CD4-positive, CD25-positive, alpha-beta regulatory T cell (primary cell): ENCODE data around the gene GRHPR. TPM values are rescaled to one million over a fixed set of nuclear protein-coding genes. Genes with fewer than 3 reads are reported as not detected.

Experiments
- ATAC-seq, 2 donors: fragments of 150-1000 bp; cut with Tn5 transposase; one replicate each; pipeline ENCODE4 v1.10.0; 2021; ENCODE audit warnings: low read depth in 2 of 2, moderate number of reproducible peaks in 2 of 2, moderate library complexity in 1 of 2
- DNase-seq, 3 donors: peaks; one replicate each; pipeline versions ENCODE4 v3.0.0 to v3.0.0-alpha.2; 2012 to 2022; ENCODE audit warnings: mixed read lengths in 1 of 3
- H3K27ac ChIP-seq: one replicate; pipeline ENCODE4 v1.7.0; 2013; ENCODE audit warnings: mild to moderate bottlenecking, low read length; ENCODE audit not compliant: insufficient read depth, poor library complexity, severe bottlenecking
- H3K27me3 ChIP-seq: one replicate; pipeline ENCODE4 v1.7.0; 2013; ENCODE audit warnings: low read length; ENCODE audit not compliant: control insufficient read depth, insufficient read depth
- H3K36me3 ChIP-seq: one replicate; pipeline ENCODE4 v1.7.0; 2013; ENCODE audit warnings: mild to moderate bottlenecking, low read length, moderate library complexity; ENCODE audit not compliant: control insufficient read depth, insufficient read depth
- H3K4me1 ChIP-seq: 2 replicates; pipeline ENCODE4 v1.7.0; 2013; ENCODE audit warnings: mild to moderate bottlenecking, low read length; ENCODE audit not compliant: insufficient read depth, control insufficient read depth, poor library complexity, severe bottlenecking
- H3K4me3 ChIP-seq: one replicate; pipeline ENCODE4 v1.7.0; 2013; ENCODE audit warnings: low read depth, mild to moderate bottlenecking, low read length, moderate library complexity
- H3K9me3 ChIP-seq, 2 experiments: 1 replicate in 1 of 2; 2 replicates in 1 of 2; pipeline ENCODE4 v1.7.0; 2013; ENCODE audit warnings: low read length in 2 of 2, mild to moderate bottlenecking in 1 of 2, moderate library complexity in 1 of 2; ENCODE audit not compliant: control insufficient read depth in 2 of 2
- H3K27ac Mint-ChIP-seq, 3 donors: one replicate each; pipeline ENCODE4 v1.8.0; 2020 to 2022; ENCODE audit warnings: mild to moderate bottlenecking in 3 of 3, mixed read lengths in 3 of 3, moderate library complexity in 2 of 3
- H3K27me3 Mint-ChIP-seq: one replicate; pipeline ENCODE4 v1.8.0; 2022; ENCODE audit warnings: mild to moderate bottlenecking, mixed read lengths
- H3K36me3 Mint-ChIP-seq: one replicate; pipeline ENCODE4 v1.8.0; 2020; ENCODE audit warnings: mixed read lengths
- H3K4me1 Mint-ChIP-seq, 4 donors: one replicate each; pipeline ENCODE4 v1.8.0; 2020 to 2022; ENCODE audit warnings: mixed read lengths in 4 of 4, mild to moderate bottlenecking in 1 of 4
- H3K4me3 Mint-ChIP-seq, 4 donors: one replicate each; pipeline ENCODE4 v1.8.0; 2020 to 2022; ENCODE audit warnings: mild to moderate bottlenecking in 4 of 4, mixed read lengths in 4 of 4, moderate library complexity in 3 of 4
- H3K9me3 Mint-ChIP-seq, 7 donors: one replicate each; pipeline ENCODE4 v1.8.0; 2020 to 2022; ENCODE audit warnings: mixed read lengths in 7 of 7, mild to moderate bottlenecking in 3 of 7, moderate library complexity in 2 of 7
- polyA plus RNA-seq, 4 donors: library from polyadenylated mRNA; unstranded; fragments of 300-500 nt; fragmentation: Illumina TruSeq; gene quantifications; one replicate each; pipeline ENCODE4 v1.2.3, GENCODE V29; 2021
- total RNA-seq: library from RNA; stranded (reverse); gene quantifications from one replicate; pipeline ENCODE4 v1.2.3, GENCODE V29; 2022

GRHPR gene
- total and polyA plus RNA-seq, 5 donors from 2014 or later, result 36.6 to 73.9 (median 68.6) TPM

GRCh38 chr9:37445832-37446231 lies 23.3 kb downstream of the GRHPR start:
- DNase-seq (no peak), ATAC-seq (no peak)
- no peaks in the 10 kb centered on the region for H3K9me3 Mint-ChIP-seq
- no peaks in the 10 kb centered on the region for H3K9me3 ChIP-seq
- no peak overlapping the region for H3K4me3 Mint-ChIP-seq
- H3K36me3 Mint-ChIP-seq, result peaks cover 23% of the 10 kb centered on the region
- H3K4me1 ChIP-seq, result no peaks in the 10 kb centered on the region
- no peaks in the 10 kb centered on the region for H3K27me3 Mint-ChIP-seq
- peaks cover 20% of the 10 kb centered on the region for H3K36me3 ChIP-seq
- H3K27ac ChIP-seq, result no peak overlapping the region
- no peak overlapping the region for H3K27ac Mint-ChIP-seq
- H3K4me1 Mint-ChIP-seq, result peaks cover 5 to 13% (median 9%) of the 10 kb centered on the region in 4 donors
- no peak overlapping the region for H3K4me3 ChIP-seq
- H3K27me3 ChIP-seq, result no peaks in the 10 kb centered on the region

DNA sequence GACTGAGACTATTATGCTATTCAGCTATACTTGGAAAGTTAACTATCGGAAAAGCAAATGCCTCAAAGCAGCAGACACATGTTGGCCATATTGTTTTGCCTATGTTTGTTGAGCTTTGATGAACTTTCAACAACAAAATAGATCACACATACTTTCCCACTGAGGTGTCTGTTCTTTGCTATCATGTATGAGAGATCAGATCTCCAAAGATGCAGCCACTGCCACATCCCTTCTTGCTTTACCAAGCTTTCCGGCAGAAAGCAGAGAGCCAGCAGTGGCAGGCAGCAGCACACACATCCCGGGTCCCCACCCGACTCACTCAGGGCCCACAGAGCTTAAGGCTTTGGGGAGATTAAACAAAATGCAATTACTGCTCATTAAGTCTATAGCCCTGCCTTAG lies 23.9 kb downstream of the GRHPR start:
- Histone ChIP-seq H3K27ac (no peak overlapping the region), H3K4me3 (no peak overlapping the region), H3K4me1 (no peaks in the 10 kb centered on the region), H3K36me3 (peaks cover 14% of the 10 kb centered on the region), H3K27me3 (no peaks in the 10 kb centered on the region), H3K9me3 (no peaks in the 10 kb centered on the region)
- Mint-ChIP-seq H3K36me3 (peaks cover 22% of the 10 kb centered on the region), H3K27ac (peak overlapping the region in 2 of 3 donors; percentile 57 to 69), H3K27me3 (no peaks in the 10 kb centered on the region), H3K4me1 (peaks cover 5 to 14% (median 9%) of the 10 kb centered on the region in 4 donors), H3K9me3 (no peaks in the 10 kb centered on the region), H3K4me3 (no peak overlapping the region)
- ATAC-seq, result no peak
- no peak for DNase-seq

DNA sequence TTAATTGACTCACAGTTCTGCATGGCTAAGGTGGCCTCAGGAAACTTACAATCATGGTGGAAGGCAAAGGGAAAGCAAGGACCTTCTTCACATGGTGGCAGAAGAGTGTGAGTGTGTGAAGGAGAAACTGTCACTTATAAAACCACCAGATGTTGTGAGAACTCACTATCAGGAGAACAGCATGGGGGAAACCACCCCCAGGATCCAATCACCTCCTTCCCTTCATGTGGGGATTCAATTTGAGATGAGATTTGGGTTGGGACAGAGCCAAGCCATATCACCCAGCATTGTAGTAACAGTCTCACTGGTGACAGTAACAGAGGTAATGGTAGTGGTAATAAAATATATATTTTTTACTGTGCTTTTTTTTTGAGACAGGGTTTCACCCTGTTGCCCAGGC lies 24.6 kb downstream of the GRHPR start:
- ATAC-seq, result no peak
- Histone ChIP-seq H3K4me1 (no peaks in the 10 kb centered on the region), H3K27me3 (no peaks in the 10 kb centered on the region), H3K27ac (no peak overlapping the region), H3K36me3 (peaks cover 7% of the 10 kb centered on the region), H3K9me3 (no peaks in the 10 kb centered on the region), H3K4me3 (no peak overlapping the region)
- Mint-ChIP-seq H3K27me3 (no peaks in the 10 kb centered on the region), H3K27ac (peak overlapping the region in 1 of 3 donors; percentile 57), H3K4me3 (no peak overlapping the region), H3K36me3 (peaks cover 15% of the 10 kb centered on the region), H3K9me3 (no peaks in the 10 kb centered on the region), H3K4me1 (peaks cover 5 to 19% (median 10%) of the 10 kb centered on the region in 4 donors)
- DNase-seq, result no peak

DNA sequence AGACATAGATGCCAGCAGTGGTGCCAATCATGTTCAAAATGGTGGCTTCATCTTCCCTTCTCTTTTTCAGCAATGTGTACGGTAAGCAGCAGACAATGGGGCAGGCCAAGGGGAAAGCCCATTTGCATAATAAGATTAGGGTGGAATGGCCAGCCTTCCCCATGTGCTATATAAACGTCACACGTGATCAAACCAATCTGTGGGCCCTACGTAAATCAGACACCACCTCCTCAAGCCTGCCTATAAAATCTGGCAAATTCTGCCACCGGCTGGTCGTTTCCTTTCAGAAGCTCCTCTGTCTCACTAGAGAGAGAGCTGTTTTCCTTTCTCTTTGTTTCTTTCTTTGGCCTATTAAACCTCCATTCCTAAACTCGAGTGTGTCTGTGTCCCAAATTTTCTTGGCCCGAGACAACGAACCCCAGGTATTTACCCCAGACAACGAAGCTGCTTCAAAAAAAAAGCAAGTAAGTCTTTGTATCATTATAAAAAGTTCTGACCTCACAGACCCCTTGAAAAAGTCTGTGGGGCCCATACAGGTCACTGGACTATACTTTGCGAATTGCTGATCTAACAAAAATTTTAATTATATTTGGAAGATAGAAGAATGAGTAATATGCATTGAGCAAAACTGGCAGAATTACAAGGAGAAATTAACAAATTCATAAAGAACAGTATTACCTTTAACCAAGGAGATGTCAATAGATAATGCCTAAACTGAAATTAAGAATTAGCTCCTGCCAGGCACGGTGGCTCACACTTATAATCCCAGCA lies 27.6 kb downstream of the GRHPR start:
- H3K9me3 Mint-ChIP-seq, result no peaks in the 10 kb centered on the region
- no peak overlapping the region for H3K27ac ChIP-seq
- H3K4me1 ChIP-seq, result no peaks in the 10 kb centered on the region
- DNase-seq (no peak), ATAC-seq (no peak)
- no peak overlapping the region for H3K4me3 ChIP-seq
- no peak overlapping the region for H3K4me3 Mint-ChIP-seq
- peaks cover 16 to 40% (median 24%) of the 10 kb centered on the region in 4 donors for H3K4me1 Mint-ChIP-seq
- H3K27ac Mint-ChIP-seq, result no peak overlapping the region
- H3K36me3 ChIP-seq, result peaks cover 4% of the 10 kb centered on the region
- H3K27me3 Mint-ChIP-seq, result no peaks in the 10 kb centered on the region
- H3K36me3 Mint-ChIP-seq, result peaks cover 16% of the 10 kb centered on the region
- no peaks in the 10 kb centered on the region for H3K27me3 ChIP-seq
- no peaks in the 10 kb centered on the region for H3K9me3 ChIP-seq

- Histone ChIP-seq H3K9me3 (no peaks in the 10 kb centered on the region), H3K4me3 (no peak overlapping the region), H3K27me3 (no peaks in the 10 kb centered on the region), H3K27ac (no peak overlapping the region), H3K4me1 (no peaks in the 10 kb centered on the region), H3K36me3 (peaks cover 4% of the 10 kb centered on the region)
- Mint-ChIP-seq H3K4me1 (peaks cover 18 to 48% (median 27%) of the 10 kb centered on the region in 4 donors), H3K27me3 (no peaks in the 10 kb centered on the region), H3K36me3 (peaks cover 21% of the 10 kb centered on the region), H3K4me3 (no peak overlapping the region), H3K27ac (no peak overlapping the region), H3K9me3 (no peaks in the 10 kb centered on the region)
- ATAC-seq (no peak), DNase-seq (no peak)
Observed at GRCh38 chr9:37451628-37452027, 29.1 kb downstream of the GRHPR start.

DNA sequence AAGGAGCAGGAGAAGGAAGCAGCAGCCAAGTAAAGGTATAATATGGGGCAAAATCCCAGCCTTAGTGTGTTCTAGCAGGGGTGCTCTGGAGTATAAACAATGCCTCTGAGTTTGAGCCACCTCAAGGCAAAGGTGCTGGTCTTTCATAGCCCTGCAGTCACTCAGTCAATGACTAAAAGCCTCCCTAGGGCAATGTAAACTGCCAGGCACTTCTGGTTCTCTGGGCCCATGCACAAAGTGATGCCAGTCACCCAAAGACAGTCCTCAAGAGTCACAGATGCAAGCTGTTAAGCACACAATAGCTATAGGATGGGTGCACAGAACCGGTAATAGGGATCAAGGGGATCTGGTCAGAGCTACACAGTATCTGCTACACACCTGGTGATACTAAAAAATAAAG lies 30.1 kb downstream of the GRHPR start:
- H3K27ac ChIP-seq, result no peak overlapping the region
- no peaks in the 10 kb centered on the region for H3K27me3 ChIP-seq
- H3K4me1 ChIP-seq, result no peaks in the 10 kb centered on the region
- no peak overlapping the region for H3K4me3 ChIP-seq
- no peak overlapping the region for H3K4me3 Mint-ChIP-seq
- no peak for ATAC-seq
- no peaks in the 10 kb centered on the region for H3K9me3 ChIP-seq
- H3K9me3 Mint-ChIP-seq, result no peaks in the 10 kb centered on the region
- peaks cover 21% of the 10 kb centered on the region for H3K36me3 Mint-ChIP-seq
- peaks cover 19 to 54% (median 34%) of the 10 kb centered on the region in 4 donors for H3K4me1 Mint-ChIP-seq
- peaks cover 4% of the 10 kb centered on the region for H3K36me3 ChIP-seq
- peak overlapping the region; percentile 0 to 72 (median 37) for H3K27ac Mint-ChIP-seq
- no peak for DNase-seq
- H3K27me3 Mint-ChIP-seq, result no peaks in the 10 kb centered on the region

- Histone ChIP-seq H3K4me1 (no peaks in the 10 kb centered on the region), H3K4me3 (no peak overlapping the region), H3K9me3 (no peaks in the 10 kb centered on the region), H3K27ac (no peak overlapping the region), H3K36me3 (peaks cover 4% of the 10 kb centered on the region), H3K27me3 (no peaks in the 10 kb centered on the region)
- H3K36me3 Mint-ChIP-seq, result peaks cover 17% of the 10 kb centered on the region
- no peak overlapping the region for H3K4me3 Mint-ChIP-seq
- ATAC-seq (no peak), DNase-seq (no peak)
- no peaks in the 10 kb centered on the region for H3K9me3 Mint-ChIP-seq
- no peaks in the 10 kb centered on the region for H3K27me3 Mint-ChIP-seq
- peaks cover 25 to 62% (median 39%) of the 10 kb centered on the region in 4 donors for H3K4me1 Mint-ChIP-seq
- peak overlapping the region in 1 of 3 donors; percentile 38 for H3K27ac Mint-ChIP-seq
Observed at GRCh38 chr9:37453827-37454226, 31.3 kb downstream of the GRHPR start.

DNA sequence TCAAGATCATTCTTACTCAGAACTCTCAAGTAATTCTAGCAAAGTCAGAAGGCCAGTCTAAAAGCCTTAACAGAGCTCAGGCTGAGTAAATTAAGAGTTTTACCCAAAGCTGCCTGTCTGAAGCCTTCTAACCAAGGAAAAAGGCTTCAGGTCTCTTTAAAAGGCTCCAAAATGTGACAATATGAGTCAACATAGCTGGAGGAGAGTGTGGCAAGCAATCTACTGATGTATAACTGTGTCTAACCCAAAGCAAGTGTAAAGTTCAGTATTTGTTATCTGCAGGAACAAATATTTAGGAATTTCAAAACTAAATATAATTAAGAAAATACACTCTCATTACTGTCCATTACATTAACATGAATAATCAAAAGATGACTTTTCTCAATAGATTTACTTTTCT lies 31.7 kb downstream of the GRHPR start:
- Histone ChIP-seq H3K9me3 (no peaks in the 10 kb centered on the region), H3K27ac (no peak overlapping the region), H3K4me3 (no peak overlapping the region), H3K4me1 (no peaks in the 10 kb centered on the region), H3K27me3 (no peaks in the 10 kb centered on the region), H3K36me3 (peaks cover 4% of the 10 kb centered on the region)
- ATAC-seq, result no peak
- Mint-ChIP-seq H3K27me3 (no peaks in the 10 kb centered on the region), H3K36me3 (peaks cover 17% of the 10 kb centered on the region), H3K9me3 (no peaks in the 10 kb centered on the region), H3K4me1 (peaks cover 25 to 62% (median 39%) of the 10 kb centered on the region in 4 donors), H3K27ac (peak overlapping the region in 1 of 3 donors; percentile 38), H3K4me3 (no peak overlapping the region)
- DNase-seq, result no peak
